NOMO-1 treated with DMSO at 0.1 percent for 48 hours (cell line): ENCODE data around the gene PIK3CA.
A peak's percentile ranks its signal among the peaks of the same experiment; 100 is the strongest.

Source experiments
- DNase-seq: peaks from one replicate; lab custom pipeline; 2025; ENCODE audit not compliant: unreplicated experiment; lab: John Stamatoyannopoulos, UW

Gene PIK3CA

GRCh38 chr3:179156775-179157174, 8.6 kb downstream of the PIK3CA start:
- no peak for DNase-seq

- no peak for DNase-seq
These were observed 10.3 kb downstream of the PIK3CA start for GRCh38 chr3:179158336-179159039.

GRCh38 chr3:179163503-179163902, 15.3 kb downstream of the PIK3CA start:
- no peak for DNase-seq

GRCh38 chr3:179164857-179165256, 16.7 kb downstream of the PIK3CA start:
- no peak for DNase-seq

- DNase-seq, result peak; percentile 15
These were observed 18.5 kb downstream of the PIK3CA start for GRCh38 chr3:179166561-179167201.

GRCh38 chr3:179168918-179169317, 20.8 kb downstream of the PIK3CA start:
- DNase-seq, result no peak

- DNase-seq, result no peak
These were observed 24.4 kb downstream of the PIK3CA start for GRCh38 chr3:179172546-179172945.

- DNase-seq, result no peak
These were observed 26.2 kb downstream of the PIK3CA start for GRCh38 chr3:179174316-179174715.

- no peak for DNase-seq
These were observed 26.7 kb downstream of the PIK3CA start for GRCh38 chr3:179174898-179175297.

- no peak for DNase-seq
These were observed 27.2 kb downstream of the PIK3CA start for GRCh38 chr3:179175358-179175757.

- no peak for DNase-seq
These were observed 29.5 kb downstream of the PIK3CA start for GRCh38 chr3:179177611-179178010.

GRCh38 chr3:179179256-179179655, 31.1 kb downstream of the PIK3CA start:
- no peak for DNase-seq

GRCh38 chr3:179179979-179180759, 32.0 kb downstream of the PIK3CA start:
- no peak for DNase-seq

- DNase-seq, result no peak
These were observed 32.9 kb downstream of the PIK3CA start for GRCh38 chr3:179181021-179181472.

- peak; percentile 60 for DNase-seq
These were observed 33.9 kb downstream of the PIK3CA start for GRCh38 chr3:179181993-179182551.

- no peak for DNase-seq
These were observed 34.7 kb downstream of the PIK3CA start for GRCh38 chr3:179182902-179183301.

- no peak for DNase-seq
These were observed 36.7 kb downstream of the PIK3CA start for GRCh38 chr3:179184826-179185225.

- DNase-seq, result no peak
These were observed 38.3 kb downstream of the PIK3CA start for GRCh38 chr3:179186426-179186825.

GRCh38 chr3:179189759-179190158, 41.6 kb downstream of the PIK3CA start:
- no peak for DNase-seq

GRCh38 chr3:179190581-179190980, 42.4 kb downstream of the PIK3CA start:
- DNase-seq, result no peak

GRCh38 chr3:179192542-179192941, 44.4 kb downstream of the PIK3CA start:
- no peak for DNase-seq

GRCh38 chr3:179194931-179195330, 46.8 kb downstream of the PIK3CA start:
- no peak for DNase-seq
